ENCODE data around the gene COQ7.

The COQ7 gene

GRCh38 chr16:19066988-19067348 is 446 bp upstream of the COQ7 start:
- peak overlapping the region; percentile 100 for H3K27ac ChIP-seq
- DNase-seq, result no peak
- TF ChIP-seq CTCF (IDR thresholded peaks at IDR 0.05; ENCODE audit: low read depth, low read length, missing control alignments), result no peak
- no peaks in the 10 kb centered on the region for H3K27me3 ChIP-seq (replicated peaks)
- in situ Hi-C loops (cut with HindIII; ENCODE audit: low pct_ligation_motif_present, low sequenced_read_pairs), result no loop called here
- peak overlapping the region; percentile 20 for H3K4me3 ChIP-seq (ENCODE audit: low read depth, low read length)
- H3K36me3 ChIP-seq (replicated peaks), result no peaks in the 10 kb centered on the region

- no peak for TF ChIP-seq CTCF (IDR thresholded peaks at IDR 0.05; ENCODE audit: low read depth, low read length, missing control alignments)
- H3K4me3 ChIP-seq (ENCODE audit: low read depth, low read length), result peak overlapping the region; percentile 86
- H3K36me3 ChIP-seq (replicated peaks), result no peaks in the 10 kb centered on the region
- H3K27ac ChIP-seq, result peak overlapping the region; percentile 100
- DNase-seq, result no peak
- no peaks in the 10 kb centered on the region for H3K27me3 ChIP-seq (replicated peaks)
- in situ Hi-C loops (cut with HindIII; ENCODE audit: low pct_ligation_motif_present, low sequenced_read_pairs), result no loop called here
Measured at GRCh38 chr16:19068237-19068815, 912 bp downstream of the COQ7 start.

- Histone ChIP-seq H3K4me3 (ENCODE audit: low read depth, low read length) (no peak overlapping the region), H3K36me3 (replicated peaks) (no peaks in the 10 kb centered on the region), H3K27me3 (replicated peaks) (no peaks in the 10 kb centered on the region), H3K27ac (no peak overlapping the region)
- DNase-seq, result peak; percentile 71
- peak; percentile 89 for TF ChIP-seq CTCF (IDR thresholded peaks at IDR 0.05; ENCODE audit: low read depth, low read length, missing control alignments)
- in situ Hi-C loops (cut with HindIII; ENCODE audit: low pct_ligation_motif_present, low sequenced_read_pairs), result no loop called here
Measured at GRCh38 chr16:19071811-19072777, 4.7 kb downstream of the COQ7 start.

GRCh38 chr16:19073344-19073743 is 5.9 kb downstream of the COQ7 start:
- Histone ChIP-seq H3K36me3 (replicated peaks) (no peaks in the 10 kb centered on the region), H3K27me3 (replicated peaks) (no peaks in the 10 kb centered on the region), H3K27ac (no peak overlapping the region), H3K4me3 (ENCODE audit: low read depth, low read length) (no peak overlapping the region)
- no peak for DNase-seq
- in situ Hi-C loops (cut with HindIII; ENCODE audit: low pct_ligation_motif_present, low sequenced_read_pairs), result no loop called here
- TF ChIP-seq CTCF (IDR thresholded peaks at IDR 0.05; ENCODE audit: low read depth, low read length, missing control alignments), result no peak

GRCh38 chr16:19073863-19074262 is 6.4 kb downstream of the COQ7 start:
- in situ Hi-C loops (cut with HindIII; ENCODE audit: low pct_ligation_motif_present, low sequenced_read_pairs), result no loop called here
- no peak overlapping the region for H3K27ac ChIP-seq
- TF ChIP-seq CTCF (IDR thresholded peaks at IDR 0.05; ENCODE audit: low read depth, low read length, missing control alignments), result no peak
- no peak overlapping the region for H3K4me3 ChIP-seq (ENCODE audit: low read depth, low read length)
- no peak for DNase-seq
- H3K27me3 ChIP-seq (replicated peaks), result no peaks in the 10 kb centered on the region
- H3K36me3 ChIP-seq (replicated peaks), result peaks cover 4% of the 10 kb centered on the region
